HepG2 (cell line): ENCODE results near the gene CDH22. TPM values are rescaled to one million over a fixed set of nuclear protein-coding genes. Genes with fewer than 3 reads are reported as not detected.

ENCODE experiments used
- BRD4 ChIP-seq: sonication (generic); formaldehyde crosslinking; IDR thresholded peaks from 2 replicates; pipeline ENCODE4 v1.4.0; 2020; ENCODE audit warnings: missing genetic modification reagents
- CENPT ChIP-seq: sonication (generic); formaldehyde crosslinking; IDR thresholded peaks from 2 replicates; pipeline ENCODE4 v1.8.0; 2022; ENCODE audit warnings: low read depth, mild to moderate bottlenecking, moderate library complexity, missing genetic modification reagents
- FIP1L1 ChIP-seq: fragments of 200-400 bp; formaldehyde crosslinking; IDR thresholded peaks from 2 replicates; pipeline ENCODE4 v1.6.1; 2018; ENCODE audit warnings: low read depth, mild to moderate bottlenecking, low read length, moderate library complexity, borderline replicate concordance; ENCODE audit not compliant: insufficient read depth
- MYNN ChIP-seq: sonication (generic); formaldehyde crosslinking; IDR thresholded peaks from 2 replicates; pipeline ENCODE4 v1.4.0; 2020; ENCODE audit warnings: mild to moderate bottlenecking, low read depth, missing genetic modification reagents
- NCOA2 ChIP-seq: sonication (generic); formaldehyde crosslinking; IDR thresholded peaks from 2 replicates; pipeline ENCODE4 v1.8.0; 2022; ENCODE audit warnings: inconsistent platforms
- PAX8 ChIP-seq: sonication (generic); formaldehyde crosslinking; IDR thresholded peaks from 2 replicates; pipeline ENCODE4 v1.8.0; 2022; ENCODE audit warnings: mild to moderate bottlenecking, missing genetic modification reagents, borderline replicate concordance
- PCBP1 ChIP-seq: fragments of 200-400 bp; formaldehyde crosslinking; IDR thresholded peaks from 2 replicates; pipeline ENCODE4 v1.6.1; 2017; ENCODE audit warnings: mild to moderate bottlenecking, low read depth, low read length, borderline replicate concordance
- SMARCE1 ChIP-seq: fragments of 450-650 bp; IDR thresholded peaks from 2 replicates; pipeline ENCODE4 v1.6.1; 2017; ENCODE audit warnings: borderline replicate concordance
- TMF1 ChIP-seq: sonication (generic); formaldehyde crosslinking; IDR thresholded peaks from 2 replicates; pipeline ENCODE4 v1.8.1; 2022; ENCODE audit warnings: low read depth, missing genetic modification reagents
- ZFX ChIP-seq: sonication (generic); formaldehyde crosslinking; IDR thresholded peaks from 2 replicates; pipeline ENCODE4 v1.4.0; 2020; ENCODE audit warnings: mild to moderate bottlenecking, low read depth, missing genetic modification reagents, moderate library complexity
- ZNF12 ChIP-seq: sonication (generic); formaldehyde crosslinking; IDR thresholded peaks from 2 replicates; pipeline ENCODE4 v1.5.0; 2020; ENCODE audit warnings: missing genetic modification reagents
- ZNF510 ChIP-seq: sonication (generic); formaldehyde crosslinking; IDR thresholded peaks from 2 replicates; pipeline ENCODE4 v1.4.0; 2020; ENCODE audit warnings: low read depth, mild to moderate bottlenecking, missing genetic modification reagents
- ZNF816 ChIP-seq: sonication (generic); formaldehyde crosslinking; IDR thresholded peaks from 2 replicates; pipeline ENCODE4 v1.8.0; 2022; ENCODE audit warnings: missing genetic modification reagents, mild to moderate bottlenecking, borderline replicate concordance
- ZNF841 ChIP-seq: sonication (generic); formaldehyde crosslinking; IDR thresholded peaks from 2 replicates; pipeline ENCODE4 v1.8.1; 2023; ENCODE audit warnings: missing genetic modification reagents, borderline replicate concordance
- polyA plus RNA-seq, 8 experiments: library from polyadenylated mRNA; depleted of rRNA in 3 of 8; stranded (reverse) in 7 of 8; unstranded in 1 of 8; fragments of >200 nt; fragmentation: Illumina TruSeq in 4 of 8; extraction: Trizol in 4 of 8; gene quantifications; 2 replicates each; pipeline versions ENCODE4 v1.2.1 to v1.2.3, GENCODE V29; 2011 to 2016; ENCODE audit warnings: low read depth in 4 of 8, missing spikeins in 1 of 8, mixed read lengths in 1 of 8; ENCODE audit not compliant: insufficient read depth in 1 of 8
- total RNA-seq, 5 experiments: library from RNA; depleted of rRNA; stranded (reverse); fragments of >200 nt; fragmentation: Illumina TruSeq; extraction: Trizol; gene quantifications; 2 replicates each; pipeline ENCODE4 v1.2.3, GENCODE V29; 2016; ENCODE audit warnings: low read depth in 1 of 5
- TF ChIP-seq, protein P1 (sequence below): sonication (generic); formaldehyde crosslinking; IDR thresholded peaks from 2 replicates; pipeline ENCODE4 v1.4.0; 2020; ENCODE audit warnings: missing genetic modification reagents
- TF ChIP-seq, protein P2 (sequence below): IDR thresholded peaks from 2 replicates; pipeline ENCODE4 v1.6.1; 2016; ENCODE audit warnings: missing genetic modification reagents, missing compliant biosample characterization
- TF ChIP-seq, protein P3 (sequence below): conservative IDR thresholded peaks from 2 replicates; pipeline ENCODE4 v1.6.1; 2018; ENCODE audit warnings: missing genetic modification reagents
- TF ChIP-seq, protein P4 (sequence below): sonication (generic); formaldehyde crosslinking; IDR thresholded peaks from 2 replicates; pipeline ENCODE4 v1.8.1; 2023; ENCODE audit warnings: mild to moderate bottlenecking, moderate library complexity, missing genetic modification reagents
- TF ChIP-seq, protein P5 (sequence below): sonication (generic); formaldehyde crosslinking; IDR thresholded peaks from 2 replicates; pipeline ENCODE4 v1.8.1; 2023; ENCODE audit warnings: missing genetic modification reagents, inconsistent platforms, borderline replicate concordance
- TF ChIP-seq, protein P6 (sequence below): sonication (generic); formaldehyde crosslinking; conservative IDR thresholded peaks from 2 replicates; pipeline ENCODE4 v1.4.0; 2020; ENCODE audit warnings: missing genetic modification reagents

CDH22 gene
- total and polyA plus RNA-seq, 2 of the 13 experiments (the other 11 are each of a cell fraction or from before 2014, with no cell fraction given) = not detected

DNA sequence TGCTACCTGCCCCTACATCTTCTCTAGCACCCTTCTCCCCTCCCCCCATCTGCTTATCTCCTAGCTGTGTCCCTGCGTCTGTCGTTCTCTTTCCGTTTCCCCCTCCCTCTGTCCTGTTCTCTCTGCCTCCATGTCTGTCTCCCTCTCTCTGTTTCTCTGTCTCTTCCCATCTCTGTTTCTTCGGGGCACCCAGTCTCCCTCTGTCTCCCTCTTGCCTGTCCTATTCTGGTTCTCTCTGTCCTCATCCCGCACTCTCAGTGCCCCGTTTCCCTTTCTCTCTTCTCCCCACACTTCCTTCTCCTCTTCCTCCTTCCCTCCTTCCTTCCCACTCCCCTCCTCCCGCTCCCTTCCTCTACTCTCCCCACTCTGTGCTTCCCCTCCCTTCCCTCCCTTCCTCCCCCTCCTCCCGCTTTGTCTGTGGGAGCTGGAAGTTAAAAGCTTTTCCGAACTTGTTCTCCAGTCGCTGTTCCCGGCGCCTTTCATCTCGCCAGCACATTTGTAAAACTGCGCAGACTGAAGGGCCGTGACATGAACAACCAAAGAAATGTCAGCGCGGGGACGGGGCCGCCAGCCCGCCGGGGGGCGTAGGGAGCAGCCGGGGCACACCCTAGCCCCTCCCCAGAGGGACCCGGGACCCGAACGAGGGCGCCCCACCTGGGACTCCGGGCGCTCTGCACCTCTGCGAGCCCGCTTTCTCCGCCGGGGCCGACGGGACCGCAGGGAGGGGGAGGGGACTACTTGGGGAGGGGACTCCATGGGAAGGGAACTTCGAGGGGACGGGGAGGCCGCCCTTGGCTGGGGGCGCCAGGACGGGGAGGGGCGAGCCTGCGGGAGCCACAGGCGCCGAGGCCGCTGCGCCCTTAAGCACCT, 4.0 kb upstream of the CDH22 start (continued):
- TF ChIP-seq, protein P1, sequence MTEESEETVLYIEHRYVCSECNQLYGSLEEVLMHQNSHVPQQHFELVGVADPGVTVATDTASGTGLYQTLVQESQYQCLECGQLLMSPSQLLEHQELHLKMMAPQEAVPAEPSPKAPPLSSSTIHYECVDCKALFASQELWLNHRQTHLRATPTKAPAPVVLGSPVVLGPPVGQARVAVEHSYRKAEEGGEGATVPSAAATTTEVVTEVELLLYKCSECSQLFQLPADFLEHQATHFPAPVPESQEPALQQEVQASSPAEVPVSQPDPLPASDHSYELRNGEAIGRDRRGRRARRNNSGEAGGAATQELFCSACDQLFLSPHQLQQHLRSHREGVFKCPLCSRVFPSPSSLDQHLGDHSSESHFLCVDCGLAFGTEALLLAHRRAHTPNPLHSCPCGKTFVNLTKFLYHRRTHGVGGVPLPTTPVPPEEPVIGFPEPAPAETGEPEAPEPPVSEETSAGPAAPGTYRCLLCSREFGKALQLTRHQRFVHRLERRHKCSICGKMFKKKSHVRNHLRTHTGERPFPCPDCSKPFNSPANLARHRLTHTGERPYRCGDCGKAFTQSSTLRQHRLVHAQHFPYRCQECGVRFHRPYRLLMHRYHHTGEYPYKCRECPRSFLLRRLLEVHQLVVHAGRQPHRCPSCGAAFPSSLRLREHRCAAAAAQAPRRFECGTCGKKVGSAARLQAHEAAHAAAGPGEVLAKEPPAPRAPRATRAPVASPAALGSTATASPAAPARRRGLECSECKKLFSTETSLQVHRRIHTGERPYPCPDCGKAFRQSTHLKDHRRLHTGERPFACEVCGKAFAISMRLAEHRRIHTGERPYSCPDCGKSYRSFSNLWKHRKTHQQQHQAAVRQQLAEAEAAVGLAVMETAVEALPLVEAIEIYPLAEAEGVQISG (CRISPR knock-in tag) = peak; percentile 87
- no peak for TF ChIP-seq ZFX
- TF ChIP-seq CENPT (CRISPR knock-in tag) = no peak
- TF ChIP-seq SMARCE1 = no peak
- no peak for TF ChIP-seq MYNN
- no peak for TF ChIP-seq FIP1L1
- TF ChIP-seq TMF1 (CRISPR knock-in tag) = no peak
- no peak for TF ChIP-seq ZNF816
- TF ChIP-seq PAX8 (CRISPR knock-in tag) = no peak
- TF ChIP-seq BRD4 (CRISPR knock-in tag) = no peak
- TF ChIP-seq, protein P2, sequence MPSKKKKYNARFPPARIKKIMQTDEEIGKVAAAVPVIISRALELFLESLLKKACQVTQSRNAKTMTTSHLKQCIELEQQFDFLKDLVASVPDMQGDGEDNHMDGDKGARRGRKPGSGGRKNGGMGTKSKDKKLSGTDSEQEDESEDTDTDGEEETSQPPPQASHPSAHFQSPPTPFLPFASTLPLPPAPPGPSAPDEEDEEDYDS (CRISPR knock-in tag) = no peak
- TF ChIP-seq PCBP1 = 0 out of 2 replicates have a peak, but pooled peaks have one; percentile 35
- no peak for TF ChIP-seq ZNF841
- TF ChIP-seq, protein P3, sequence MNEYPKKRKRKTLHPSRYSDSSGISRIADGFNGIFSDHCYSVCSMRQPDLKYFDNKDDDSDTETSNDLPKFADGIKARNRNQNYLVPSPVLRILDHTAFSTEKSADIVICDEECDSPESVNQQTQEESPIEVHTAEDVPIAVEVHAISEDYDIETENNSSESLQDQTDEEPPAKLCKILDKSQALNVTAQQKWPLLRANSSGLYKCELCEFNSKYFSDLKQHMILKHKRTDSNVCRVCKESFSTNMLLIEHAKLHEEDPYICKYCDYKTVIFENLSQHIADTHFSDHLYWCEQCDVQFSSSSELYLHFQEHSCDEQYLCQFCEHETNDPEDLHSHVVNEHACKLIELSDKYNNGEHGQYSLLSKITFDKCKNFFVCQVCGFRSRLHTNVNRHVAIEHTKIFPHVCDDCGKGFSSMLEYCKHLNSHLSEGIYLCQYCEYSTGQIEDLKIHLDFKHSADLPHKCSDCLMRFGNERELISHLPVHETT = no peak
- TF ChIP-seq ZNF510 (CRISPR knock-in tag) = no peak
- TF ChIP-seq, protein P4, sequence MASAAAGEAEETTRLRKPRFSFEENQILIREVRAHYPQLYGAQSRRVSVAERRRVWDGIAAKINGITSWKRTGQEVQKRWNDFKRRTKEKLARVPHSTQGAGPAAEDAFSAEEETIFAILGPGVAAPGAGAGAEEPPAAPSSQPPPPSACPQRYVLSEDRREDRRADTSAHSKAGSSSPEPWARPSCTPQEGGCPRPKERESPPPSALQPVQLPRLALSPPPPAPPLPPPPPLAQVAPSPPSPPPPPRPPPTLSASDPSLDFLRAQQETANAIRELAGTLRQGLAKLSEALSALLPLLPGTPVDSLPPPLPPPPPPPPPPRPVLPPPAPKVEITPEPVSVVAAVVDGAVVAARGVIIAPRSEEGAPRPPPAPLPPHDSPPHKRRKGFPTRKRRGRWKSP (CRISPR knock-in tag) = no peak
- TF ChIP-seq, protein P5, sequence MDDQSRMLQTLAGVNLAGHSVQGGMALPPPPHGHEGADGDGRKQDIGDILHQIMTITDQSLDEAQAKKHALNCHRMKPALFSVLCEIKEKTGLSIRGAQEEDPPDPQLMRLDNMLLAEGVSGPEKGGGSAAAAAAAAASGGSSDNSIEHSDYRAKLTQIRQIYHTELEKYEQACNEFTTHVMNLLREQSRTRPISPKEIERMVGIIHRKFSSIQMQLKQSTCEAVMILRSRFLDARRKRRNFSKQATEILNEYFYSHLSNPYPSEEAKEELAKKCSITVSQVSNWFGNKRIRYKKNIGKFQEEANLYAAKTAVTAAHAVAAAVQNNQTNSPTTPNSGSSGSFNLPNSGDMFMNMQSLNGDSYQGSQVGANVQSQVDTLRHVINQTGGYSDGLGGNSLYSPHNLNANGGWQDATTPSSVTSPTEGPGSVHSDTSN (CRISPR knock-in tag) = no peak
- TF ChIP-seq NCOA2 = no peak
- TF ChIP-seq ZNF12 = no peak
- TF ChIP-seq, protein P6, sequence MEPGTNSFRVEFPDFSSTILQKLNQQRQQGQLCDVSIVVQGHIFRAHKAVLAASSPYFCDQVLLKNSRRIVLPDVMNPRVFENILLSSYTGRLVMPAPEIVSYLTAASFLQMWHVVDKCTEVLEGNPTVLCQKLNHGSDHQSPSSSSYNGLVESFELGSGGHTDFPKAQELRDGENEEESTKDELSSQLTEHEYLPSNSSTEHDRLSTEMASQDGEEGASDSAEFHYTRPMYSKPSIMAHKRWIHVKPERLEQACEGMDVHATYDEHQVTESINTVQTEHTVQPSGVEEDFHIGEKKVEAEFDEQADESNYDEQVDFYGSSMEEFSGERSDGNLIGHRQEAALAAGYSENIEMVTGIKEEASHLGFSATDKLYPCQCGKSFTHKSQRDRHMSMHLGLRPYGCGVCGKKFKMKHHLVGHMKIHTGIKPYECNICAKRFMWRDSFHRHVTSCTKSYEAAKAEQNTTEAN = no peak
